Omental fat pad (tissue), 4 donors: ENCODE measurements around the gene TBC1D9. TPM values are rescaled to one million over a fixed set of nuclear protein-coding genes. Genes with fewer than 3 reads are reported as not detected.

Experiments used
- ATAC-seq: fragments of 150-250 bp; one replicate; pipeline ENCODE4 v1.9.1; 2016; ENCODE audit warnings: mild to moderate bottlenecking, moderate library complexity; ENCODE audit not compliant: low FRiP score
- DNase-seq: peaks from one replicate; pipeline ENCODE4 v3.0.0-alpha.2; 2019; ENCODE audit warnings: low spot score
- CTCF ChIP-seq, 3 donors: fragments of 450-650 bp; IDR thresholded peaks; one replicate each; pipeline ENCODE4 v1.5.1; 2016 to 2017; ENCODE audit warnings: antibody characterized with exemption in 3 of 3, mild to moderate bottlenecking in 3 of 3, moderate library complexity in 2 of 3
- total RNA-seq, 4 donors: library from RNA; depleted of rRNA; stranded (reverse); fragments of >200 nt; gene quantifications; one replicate each; pipeline ENCODE4 v1.1.0, GENCODE V29; 2016

Gene TBC1D9
- total RNA-seq, 4 donors from 2014 or later = 29.6 to 60.3 (median 48.3) TPM

DNA sequence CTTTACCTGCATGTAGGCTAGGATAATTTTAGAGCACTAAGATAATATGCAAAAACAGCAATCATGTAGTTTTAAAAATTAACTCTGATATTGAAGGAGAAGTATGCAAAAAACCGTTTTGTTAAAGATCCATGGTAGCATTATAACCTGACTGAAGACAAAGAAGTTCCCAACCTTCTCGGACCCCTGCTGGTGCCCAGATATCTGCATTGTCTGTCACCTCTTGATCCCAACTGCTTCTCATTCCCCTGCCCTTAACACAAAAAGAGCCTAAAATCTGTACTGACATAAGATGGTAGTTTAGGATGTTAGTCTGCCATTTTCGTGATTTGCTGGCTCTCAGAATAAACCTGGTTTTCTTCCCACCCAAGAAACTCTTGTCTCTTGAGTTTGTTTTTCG, 125.9 kb downstream of the TBC1D9 start:
- no peak for DNase-seq
- no peak for ATAC-seq

DNA sequence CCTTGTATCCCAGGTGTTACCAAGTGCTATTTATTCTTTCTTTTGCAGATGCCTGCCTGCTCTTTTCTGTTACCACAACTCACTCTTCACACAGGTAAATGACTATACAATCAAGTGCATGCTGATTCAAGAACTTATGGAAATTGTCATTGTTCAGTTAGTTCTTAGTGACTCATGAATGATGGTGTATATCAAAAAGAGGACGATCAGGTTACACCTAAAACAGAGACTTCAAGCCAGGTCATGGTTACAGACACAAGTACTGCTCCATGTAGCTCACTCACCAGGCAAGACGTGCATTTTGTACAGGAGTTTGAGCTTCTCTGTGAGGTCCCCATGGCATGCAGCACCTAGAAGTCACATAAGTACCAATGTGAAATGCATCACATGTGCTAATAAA, 128.2 kb downstream of the TBC1D9 start:
- DNase-seq = no peak
- no peak for ATAC-seq
- TF ChIP-seq CTCF (IDR thresholded peaks at IDR 0.05) = no peak

More for the DNA sequence above, 125.9 kb downstream of the TBC1D9 start:
- no peak for TF ChIP-seq CTCF (IDR thresholded peaks at IDR 0.05)

- no peak for TF ChIP-seq CTCF (IDR thresholded peaks at IDR 0.05)
- no peak for ATAC-seq
- DNase-seq = no peak
Observed at GRCh38 chr4:140626661-140627376, 129.4 kb downstream of the TBC1D9 start.

GRCh38 chr4:140622333-140622958, 133.7 kb downstream of the TBC1D9 start:
- no peak for DNase-seq
- no peak for TF ChIP-seq CTCF (IDR thresholded peaks at IDR 0.05)
- ATAC-seq = no peak

DNA sequence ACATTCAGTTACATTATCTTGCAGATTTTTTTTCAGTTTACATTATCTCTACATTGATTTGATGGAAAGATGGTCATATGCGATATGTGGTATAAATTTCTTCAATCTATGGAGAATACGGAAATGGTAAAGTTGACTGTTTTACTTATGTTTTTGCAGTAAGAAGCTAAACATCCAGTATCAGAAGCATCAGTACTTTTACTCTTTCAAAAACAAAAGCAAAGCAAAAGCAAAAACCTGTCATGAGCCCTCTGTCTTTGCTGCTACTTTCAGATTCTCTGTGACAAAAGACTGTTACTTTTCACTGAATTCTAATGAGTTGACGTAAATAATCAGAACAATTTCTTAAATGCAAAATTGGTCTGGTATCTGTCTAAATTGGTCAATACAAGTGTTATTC, 135.0 kb downstream of the TBC1D9 start:
- ATAC-seq = no peak
- no peak for TF ChIP-seq CTCF (IDR thresholded peaks at IDR 0.05)
- no peak for DNase-seq

GRCh38 chr4:140617499-140618248, 138.5 kb downstream of the TBC1D9 start:
- no peak for ATAC-seq
- TF ChIP-seq CTCF (IDR thresholded peaks at IDR 0.05) = no peak
- DNase-seq = no peak
